GM12873 (cell line): ENCODE measurements around the gene MYO5B.

Source experiments
- CTCF ChIP-seq: IDR thresholded peaks from 2 replicates; pipeline ENCODE4 v1.5.1; 2012; ENCODE audit warnings: low read depth, mild to moderate bottlenecking, moderate library complexity, low read length, control low read depth; ENCODE audit not compliant: insufficient read depth; ENCODE audit errors: missing control alignments

The MYO5B gene

GRCh38 chr18:50203801-50204604 is 9.1 kb upstream of the MYO5B start:
- TF ChIP-seq CTCF, result peak; percentile 62

DNA sequence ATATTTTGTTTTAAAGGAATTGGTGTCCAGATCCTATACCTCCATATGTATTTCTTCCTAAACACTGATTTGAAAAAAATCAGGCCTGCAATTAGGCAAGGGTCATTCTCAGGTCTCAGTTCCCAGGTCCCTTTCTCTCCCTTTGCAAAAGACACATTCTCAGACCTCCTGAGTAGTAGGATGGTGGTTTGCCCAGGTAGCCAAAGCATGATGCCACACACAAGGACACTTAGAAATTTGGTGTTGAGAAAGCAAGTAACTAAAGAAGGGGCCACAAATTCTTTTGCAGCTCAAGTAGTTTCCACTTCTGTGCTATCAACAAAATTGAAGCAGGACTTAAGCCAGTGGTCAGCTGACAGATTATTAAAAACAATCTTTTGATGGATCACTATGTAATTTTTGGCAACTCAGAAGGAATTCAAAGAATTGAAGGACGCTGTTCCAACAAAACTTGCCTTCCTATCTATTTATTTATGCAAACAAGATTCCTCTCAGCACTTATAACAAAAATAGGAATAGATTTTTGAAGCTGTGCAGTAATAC is 6.6 kb upstream of the MYO5B start:
- no peak for TF ChIP-seq CTCF

GRCh38 chr18:50199921-50200320 is 5.0 kb upstream of the MYO5B start:
- TF ChIP-seq CTCF, result no peak

DNA sequence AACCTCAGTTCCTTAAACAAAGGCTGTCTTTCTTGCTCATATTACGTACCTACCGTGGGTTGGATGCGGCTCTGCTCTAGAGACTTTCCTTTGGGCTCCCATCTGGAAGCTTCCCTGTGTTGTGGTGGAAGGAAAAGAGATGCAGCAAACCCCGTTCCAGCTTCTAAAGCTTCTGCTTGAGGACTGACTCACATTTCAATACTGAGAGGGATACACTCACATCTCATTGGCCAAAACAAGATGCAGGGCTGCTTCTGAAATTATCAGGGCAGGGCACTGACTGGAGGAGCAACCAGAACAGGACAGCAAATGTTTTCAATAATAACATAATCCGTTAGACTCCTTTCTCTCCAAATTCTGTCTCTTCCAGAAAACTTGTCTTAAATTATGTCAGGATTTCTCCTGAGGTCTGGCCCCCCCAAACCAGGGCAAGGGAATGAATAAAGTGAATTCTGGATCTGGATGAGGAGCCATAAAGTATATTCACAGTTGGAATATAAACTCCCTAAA is 4.5 kb upstream of the MYO5B start:
- TF ChIP-seq CTCF, result no peak

DNA sequence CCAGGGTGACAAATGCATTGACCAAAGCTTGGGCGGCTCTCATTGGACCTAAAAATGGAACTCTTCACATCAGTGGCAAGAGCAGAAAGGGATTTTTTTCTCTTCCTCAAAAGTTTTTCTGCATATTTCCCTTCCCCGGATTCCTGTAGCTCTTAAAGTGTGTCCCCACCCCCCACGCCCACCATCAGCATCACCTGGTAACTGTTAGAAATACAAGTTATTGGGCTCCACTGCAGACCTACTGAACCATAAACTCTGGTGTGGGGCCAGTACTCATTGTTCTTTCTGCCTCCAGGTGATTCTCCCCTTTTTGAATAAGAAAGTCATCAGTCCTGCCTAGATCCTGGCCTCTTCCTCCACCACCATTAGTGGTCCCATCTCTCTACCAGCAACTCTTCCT is 1.3 kb upstream of the MYO5B start:
- TF ChIP-seq CTCF, result no peak

DNA sequence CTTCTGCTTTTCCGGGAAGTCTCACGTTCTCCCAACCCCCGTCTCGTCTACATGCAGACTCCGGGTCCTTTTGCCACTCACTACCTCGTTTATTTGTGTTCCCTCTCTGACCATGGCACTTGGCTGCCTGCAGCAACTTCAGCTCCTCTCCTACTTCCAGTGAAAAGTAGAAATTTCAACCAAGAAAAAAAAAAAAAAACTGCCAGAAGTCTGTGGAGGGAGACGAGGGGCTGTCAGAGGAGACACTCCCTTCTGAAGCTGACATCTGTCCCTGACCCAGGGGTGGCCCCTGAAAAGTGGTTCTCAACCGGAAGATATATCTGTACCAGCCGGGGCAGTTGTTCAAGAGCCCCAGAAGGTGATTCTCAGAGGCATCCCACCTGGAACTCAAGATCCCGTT is 742 bp upstream of the MYO5B start:
- no peak for TF ChIP-seq CTCF

GRCh38 chr18:50193796-50194630 is 934 bp downstream of the MYO5B start:
- no peak for TF ChIP-seq CTCF
